ENCODE results near the gene TRIM28. TPM values are rescaled to one million over a fixed set of nuclear protein-coding genes. Genes with fewer than 3 reads are reported as not detected.
"Not testable (repeated sequence)": the region's sequence is repeated elsewhere in the genome, so short reads cannot be mapped to it uniquely, and the experiment has no call there.

Gene TRIM28
- total RNA-seq, 4 donors from 2014 or later: 195 to 237 (median 218) TPM

GRCh38 chr19:58572818-58573657, 29.2 kb downstream of the TRIM28 start, which contains the start of gene MZF1:
Gene MZF1, minus strand, starts transcription at chr19:58573335. Its CDS starts 1,946 bp downstream, at chr19:58571389.
- DNase-seq: peak; percentile 100
- WGBS, 2 donors: 0% methylated on average over 55 to 57 of the region's 75 CpGs
- intact Hi-C loops (cut with DNase I): no loop called here

GRCh38 chr19:58573658-58574164, 29.8 kb downstream of the TRIM28 start:
- H3K27me3 ChIP-seq: no peaks in the 10 kb centered on the region
- no peaks in the 10 kb centered on the region for H3K9me3 ChIP-seq
- 1 to 2% methylated on average over 20 of the region's 20 CpGs for WGBS, 2 donors
- intact Hi-C loops (cut with DNase I): no loop called here
- peaks cover 17 to 19% of the 10 kb centered on the region in 2 donors for H3K4me1 ChIP-seq
- H3K36me3 ChIP-seq: peaks cover 13 to 14% of the 10 kb centered on the region in 2 donors
- TF ChIP-seq POLR2A (IDR thresholded peaks at IDR 0.05) (no peak), CTCF (IDR thresholded peaks at IDR 0.05) (no peak)
- H3K27ac ChIP-seq: peak overlapping the region; percentile 70 to 98 (median 93)
- peak overlapping the region in 2 of 3 donors; percentile 2 to 72 for H3K4me3 ChIP-seq (replicated peaks in 1 of 3)
- no peak for DNase-seq

More at GRCh38 chr19:58572818-58573657, 29.2 kb downstream of the TRIM28 start, which contains the start of gene MZF1:
- Histone ChIP-seq H3K27ac (peak within 1 kb of the TSS; percentile 88 to 98 (median 93)), H3K36me3 (peaks cover 13 to 14% of the 10 kb centered on the region in 2 donors), H3K4me1 (peaks cover 17 to 19% of the 10 kb centered on the region in 2 donors), H3K4me3 (replicated peaks in 1 of 3) (peak within 1 kb of the TSS; percentile 20 to 72 (median 21)), H3K27me3 (no peaks in the 10 kb centered on the region), H3K9me3 (no peaks in the 10 kb centered on the region)
- peak in 1 of 2 donors; percentile 63 for TF ChIP-seq POLR2A (IDR thresholded peaks at IDR 0.05)
- TF ChIP-seq CTCF (IDR thresholded peaks at IDR 0.05): peak in 4 of 6 experiments; percentile 5 to 32 (median 20)

- TF ChIP-seq CTCF (IDR thresholded peaks at IDR 0.05) (peak in 1 of 6 experiments; percentile 6), POLR2A (IDR thresholded peaks at IDR 0.05) (peak in 1 of 2 donors; percentile 73)
These were observed 31.5 kb downstream of the TRIM28 start for GRCh38 chr19:58575183-58576041.

GRCh38 chr19:58577581-58577980, 33.7 kb downstream of the TRIM28 start:
- H3K4me3 ChIP-seq (replicated peaks in 1 of 3); DNase-seq; H3K36me3 ChIP-seq; H3K27ac ChIP-seq; H3K9me3 ChIP-seq; H3K27me3 ChIP-seq; intact Hi-C loops (cut with DNase I): not testable (repeated sequence)
- 94 to 97% methylated on average over 2 of the region's 2 CpGs for WGBS, 2 donors
- peaks cover 10 to 23% of the 10 kb centered on the region in 2 donors for H3K4me1 ChIP-seq

More at GRCh38 chr19:58575183-58576041, 31.5 kb downstream of the TRIM28 start:
- intact Hi-C loops (cut with DNase I): no loop called here
- no peaks in the 10 kb centered on the region for H3K27me3 ChIP-seq
- H3K36me3 ChIP-seq: peaks cover 2 to 10% of the 10 kb centered on the region in 2 donors
- DNase-seq: peak; percentile 90 to 94
- no peaks in the 10 kb centered on the region for H3K9me3 ChIP-seq
- WGBS, 2 donors: 0 to 1% methylated on average over 30 to 42 of the region's 66 CpGs
- peaks cover 17 to 19% of the 10 kb centered on the region in 2 donors for H3K4me1 ChIP-seq
- H3K27ac ChIP-seq: peak overlapping the region; percentile 67 to 96 (median 87)
- peak overlapping the region; percentile 30 to 84 (median 52) for H3K4me3 ChIP-seq (replicated peaks in 1 of 3)

All from thyroid gland (tissue), 4 donors.